Astrocyte (in vitro differentiated cells and primary cell): ENCODE measurements around the gene NARS2. TPM values are rescaled to one million over a fixed set of nuclear protein-coding genes. Genes with fewer than 3 reads are reported as not detected.
"Not testable (repeated sequence)": the region's sequence is repeated elsewhere in the genome, so short reads cannot be mapped to it uniquely, and the experiment has no call there.

ENCODE experiments used
- DNase-seq: peaks from one replicate; pipeline ENCODE4 v3.0.0-alpha.2; 2010; ENCODE audit warnings: low read depth
- FAIRE-seq: peaks from 2 replicates; lab custom pipeline; 2011; peaks lifted over from hg19 to GRCh38; lab: Jason Lieb, UNC
- H2AFZ ChIP-seq: 2 replicates; pipeline ENCODE4 v1.6.0; 2012; ENCODE audit warnings: low read depth, low read length, inconsistent platforms
- H3K27ac ChIP-seq: 2 replicates; pipeline ENCODE4 v1.5.1; 2011; ENCODE audit warnings: low read depth, low read length, inconsistent platforms
- H3K27me3 ChIP-seq: 2 replicates; pipeline ENCODE4 v1.6.0; 2011; ENCODE audit warnings: low read length, inconsistent platforms; ENCODE audit not compliant: insufficient read depth
- H3K36me3 ChIP-seq: 2 replicates; pipeline ENCODE4 v1.5.1; 2011; ENCODE audit warnings: low read length, inconsistent platforms; ENCODE audit not compliant: insufficient read depth
- H3K4me1 ChIP-seq: 2 replicates; pipeline ENCODE4 v1.5.1; 2011; ENCODE audit warnings: low read length, inconsistent platforms; ENCODE audit not compliant: insufficient read depth
- H3K4me2 ChIP-seq: 2 replicates; pipeline ENCODE4 v1.6.0; 2012; ENCODE audit warnings: low read length, inconsistent platforms
- H3K4me3 ChIP-seq: 2 replicates; pipeline ENCODE4 v1.5.1; 2011; ENCODE audit warnings: low read depth, mild to moderate bottlenecking, low read length, inconsistent platforms; ENCODE audit not compliant: insufficient read depth
- H3K79me2 ChIP-seq: 2 replicates; pipeline ENCODE4 v1.6.0; 2012; ENCODE audit warnings: mild to moderate bottlenecking, low read length, inconsistent platforms; ENCODE audit not compliant: insufficient read depth
- H3K9ac ChIP-seq: 2 replicates; pipeline ENCODE4 v1.6.0; 2012; ENCODE audit warnings: mild to moderate bottlenecking, low read length, inconsistent platforms
- H3K9me3 ChIP-seq: 2 replicates; pipeline ENCODE4 v1.5.1; 2012; ENCODE audit warnings: low read depth, mild to moderate bottlenecking, low read length, inconsistent platforms; ENCODE audit not compliant: insufficient read depth
- H4K20me1 ChIP-seq: 2 replicates; pipeline ENCODE4 v1.6.0; 2012; ENCODE audit warnings: low read length, inconsistent platforms; ENCODE audit not compliant: insufficient read depth
- H3K27ac Mint-ChIP-seq: one replicate; pipeline ENCODE4 v1.8.0; 2021; ENCODE audit warnings: mild to moderate bottlenecking, mixed read lengths; ENCODE audit not compliant: unreplicated experiment
- H3K27me3 Mint-ChIP-seq: one replicate; pipeline ENCODE4 v1.8.0; 2021; ENCODE audit warnings: low read depth, mixed read lengths; ENCODE audit not compliant: unreplicated experiment
- H3K36me3 Mint-ChIP-seq: one replicate; pipeline ENCODE4 v1.8.0; 2021; ENCODE audit warnings: low read depth, mixed read lengths; ENCODE audit not compliant: unreplicated experiment
- H3K4me1 Mint-ChIP-seq: one replicate; pipeline ENCODE4 v1.8.0; 2021; ENCODE audit warnings: low read depth, mixed read lengths; ENCODE audit not compliant: unreplicated experiment
- H3K4me3 Mint-ChIP-seq: one replicate; pipeline ENCODE4 v1.8.0; 2021; ENCODE audit warnings: mild to moderate bottlenecking, moderate library complexity, mixed read lengths; ENCODE audit not compliant: unreplicated experiment
- H3K9me3 Mint-ChIP-seq: one replicate; pipeline ENCODE4 v1.8.0; 2021; ENCODE audit warnings: mild to moderate bottlenecking, mixed read lengths; ENCODE audit not compliant: unreplicated experiment
- EZH2 ChIP-seq: IDR thresholded peaks from 2 replicates; pipeline ENCODE4 v1.6.1; 2012; ENCODE audit warnings: mild to moderate bottlenecking, low read length, inconsistent platforms; ENCODE audit not compliant: insufficient read depth
- total RNA-seq: library from RNA; stranded (reverse); gene quantifications from 2 replicates; pipeline ENCODE4 v1.2.1, GENCODE V29; 2021
- TF ChIP-seq, protein P1 (sequence below): IDR thresholded peaks from 2 replicates; pipeline ENCODE4 v1.5.1; 2011; ENCODE audit warnings: low read depth, mild to moderate bottlenecking, inconsistent platforms, low read length, moderate library complexity; ENCODE audit not compliant: insufficient read depth

The NARS2 gene
- total RNA-seq, 1 donor from 2014 or later = 10.1 TPM

DNA sequence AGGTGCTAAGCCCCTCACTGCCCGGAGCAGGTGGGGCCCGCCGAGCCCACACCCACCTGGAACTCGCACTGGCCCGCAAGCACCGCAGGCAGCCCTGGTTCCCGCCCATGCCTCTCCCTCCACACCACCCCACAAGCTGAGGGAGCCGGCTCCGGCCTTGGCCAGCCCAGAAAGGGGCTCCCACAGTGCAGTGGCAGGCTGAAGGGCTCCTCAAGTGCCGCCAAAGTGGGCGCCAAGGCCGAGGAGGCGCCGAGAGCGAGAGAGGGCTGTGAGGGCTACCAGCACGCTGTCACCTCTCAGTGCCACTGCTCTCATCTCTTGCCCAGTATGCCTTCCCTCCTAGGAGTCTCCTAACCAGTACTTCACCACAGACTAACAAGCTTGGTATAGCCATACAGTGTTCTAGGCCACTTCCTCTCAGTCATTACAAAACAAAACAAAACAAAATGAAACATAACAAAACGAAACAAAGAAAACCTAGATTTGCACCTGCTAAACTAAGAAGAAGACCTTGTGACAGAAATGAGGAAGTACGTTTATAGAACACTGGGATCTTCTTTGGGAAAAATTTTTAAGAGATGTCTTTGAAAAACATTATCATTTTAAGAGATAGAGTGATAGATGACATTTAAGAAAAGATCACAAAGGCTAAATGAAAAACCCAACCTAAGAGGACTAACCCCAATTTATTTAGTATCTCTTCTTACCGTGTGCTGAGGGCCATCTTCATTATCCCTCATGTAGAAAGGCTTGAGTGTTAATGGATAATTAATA is 109.3 kb downstream of the NARS2 start:
- H3K4me3 Mint-ChIP-seq = no peak overlapping the region

DNA sequence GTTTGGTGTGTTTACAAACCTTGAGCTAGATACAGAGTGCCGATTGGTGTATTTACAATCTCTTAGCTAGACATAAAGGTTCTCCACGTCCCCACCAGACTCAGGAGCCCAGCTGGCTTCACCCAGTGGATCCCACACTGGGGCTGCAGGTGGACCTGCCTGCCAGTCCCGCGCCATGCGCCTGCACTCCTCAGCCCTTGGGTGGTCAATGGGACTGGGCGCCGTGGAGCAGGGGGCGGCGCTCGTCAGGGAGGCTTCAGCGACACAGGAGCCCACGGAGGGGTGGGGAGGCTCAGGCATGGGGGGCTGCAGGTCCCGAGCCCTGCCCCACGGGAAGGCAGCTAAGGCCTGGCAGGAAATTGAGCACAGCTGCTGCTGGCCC is 109.9 kb downstream of the NARS2 start:
- H3K4me3 Mint-ChIP-seq, H4K20me1 ChIP-seq, H3K9ac ChIP-seq, H3K79me2 ChIP-seq, H3K27ac Mint-ChIP-seq, H3K9me3 ChIP-seq, H3K4me3 ChIP-seq, H3K4me1 ChIP-seq, DNase-seq, H3K4me1 Mint-ChIP-seq, H3K9me3 Mint-ChIP-seq, H2AFZ ChIP-seq, H3K27ac ChIP-seq, H3K27me3 ChIP-seq, H3K27me3 Mint-ChIP-seq, H3K4me2 ChIP-seq, H3K36me3 ChIP-seq, FAIRE-seq: not testable (repeated sequence)
- peaks cover 10% of the 10 kb centered on the region for H3K36me3 Mint-ChIP-seq

More for the DNA sequence above, 109.3 kb downstream of the NARS2 start:
- H3K9me3 Mint-ChIP-seq = peaks cover 3% of the 10 kb centered on the region
- Histone ChIP-seq H4K20me1 (no peaks in the 10 kb centered on the region), H3K4me3 (no peak overlapping the region), H2AFZ (no peak overlapping the region), H3K27me3 (no peaks in the 10 kb centered on the region), H3K27ac (no peak overlapping the region), H3K36me3 (peaks cover 5% of the 10 kb centered on the region), H3K9ac (no peak overlapping the region), H3K79me2 (no peaks in the 10 kb centered on the region), H3K4me2 (no peak overlapping the region), H3K4me1 (peaks cover 7% of the 10 kb centered on the region), H3K9me3 (no peaks in the 10 kb centered on the region)
- peaks cover 7% of the 10 kb centered on the region for H3K4me1 Mint-ChIP-seq
- H3K27ac Mint-ChIP-seq = no peak overlapping the region
- FAIRE-seq = no peak
- DNase-seq = no peak
- TF ChIP-seq, protein P1, sequence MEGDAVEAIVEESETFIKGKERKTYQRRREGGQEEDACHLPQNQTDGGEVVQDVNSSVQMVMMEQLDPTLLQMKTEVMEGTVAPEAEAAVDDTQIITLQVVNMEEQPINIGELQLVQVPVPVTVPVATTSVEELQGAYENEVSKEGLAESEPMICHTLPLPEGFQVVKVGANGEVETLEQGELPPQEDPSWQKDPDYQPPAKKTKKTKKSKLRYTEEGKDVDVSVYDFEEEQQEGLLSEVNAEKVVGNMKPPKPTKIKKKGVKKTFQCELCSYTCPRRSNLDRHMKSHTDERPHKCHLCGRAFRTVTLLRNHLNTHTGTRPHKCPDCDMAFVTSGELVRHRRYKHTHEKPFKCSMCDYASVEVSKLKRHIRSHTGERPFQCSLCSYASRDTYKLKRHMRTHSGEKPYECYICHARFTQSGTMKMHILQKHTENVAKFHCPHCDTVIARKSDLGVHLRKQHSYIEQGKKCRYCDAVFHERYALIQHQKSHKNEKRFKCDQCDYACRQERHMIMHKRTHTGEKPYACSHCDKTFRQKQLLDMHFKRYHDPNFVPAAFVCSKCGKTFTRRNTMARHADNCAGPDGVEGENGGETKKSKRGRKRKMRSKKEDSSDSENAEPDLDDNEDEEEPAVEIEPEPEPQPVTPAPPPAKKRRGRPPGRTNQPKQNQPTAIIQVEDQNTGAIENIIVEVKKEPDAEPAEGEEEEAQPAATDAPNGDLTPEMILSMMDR = no peak
- TF ChIP-seq EZH2 = no peak
- no peaks in the 10 kb centered on the region for H3K27me3 Mint-ChIP-seq
- peaks cover 10% of the 10 kb centered on the region for H3K36me3 Mint-ChIP-seq

- Histone ChIP-seq H3K36me3 (peaks cover 1% of the 10 kb centered on the region), H3K27ac (no peak overlapping the region), H2AFZ (no peak overlapping the region), H3K9ac (no peak overlapping the region), H3K79me2 (no peaks in the 10 kb centered on the region), H3K27me3 (no peaks in the 10 kb centered on the region), H3K9me3 (no peaks in the 10 kb centered on the region), H3K4me3 (no peak overlapping the region), H3K4me2 (peak overlapping the region; percentile 22), H3K4me1 (peaks cover 7% of the 10 kb centered on the region), H4K20me1 (no peaks in the 10 kb centered on the region)
- H3K27ac Mint-ChIP-seq = no peak overlapping the region
- H3K9me3 Mint-ChIP-seq = no peaks in the 10 kb centered on the region
- no peak for FAIRE-seq
- no peaks in the 10 kb centered on the region for H3K27me3 Mint-ChIP-seq
- TF ChIP-seq EZH2 = no peak
- TF ChIP-seq, protein P1 = no peak
- peaks cover 9% of the 10 kb centered on the region for H3K36me3 Mint-ChIP-seq
- peak; percentile 40 for DNase-seq
- H3K4me1 Mint-ChIP-seq = peaks cover 5% of the 10 kb centered on the region
- no peak overlapping the region for H3K4me3 Mint-ChIP-seq
These were observed 114.2 kb downstream of the NARS2 start for GRCh38 chr11:78460471-78460870.
